GM19043 (cell line): ENCODE measurements around the gene CHSY1.
"Not testable (repeated sequence)": the region's sequence is repeated elsewhere in the genome, so short reads cannot be mapped to it uniquely, and the experiment has no call there.

Experiments used
- ATAC-seq: cut with Tn5 transposase; IDR thresholded peaks from one replicate; pipeline ENCODE4 v1.9.1; 2021; ENCODE audit warnings: low read depth; ENCODE audit not compliant: unreplicated experiment

CHSY1 gene

GRCh38 chr15:101125881-101126428, 125.9 kb downstream of the CHSY1 start:
- not testable (repeated sequence) for ATAC-seq
